Kasumi-1 (cell line): ENCODE data around the gene DNAAF1.
"Not testable (repeated sequence)": the region's sequence is repeated elsewhere in the genome, so short reads cannot be mapped to it uniquely, and the experiment has no call there.

Experiments used
- DNase-seq, 2 experiments: peaks; one replicate each; lab custom pipeline; 2025; lab: John Stamatoyannopoulos, UW

Gene DNAAF1

GRCh38 chr16:84184775-84185174 is 39.7 kb downstream of the DNAAF1 start:
- DNase-seq: no peak

- DNase-seq: peak; percentile 81 to 82
Observed at GRCh38 chr16:84186685-84187437, 41.8 kb downstream of the DNAAF1 start, which contains the start of gene TAF1C. Gene TAF1C, minus strand, starts transcription at chr16:84187057. Its CDS starts 2,069 bp downstream, at chr16:84184988.

GRCh38 chr16:84190731-84191388 is 45.8 kb downstream of the DNAAF1 start, which contains the start of gene ADAD2:
Gene ADAD2, plus strand, starts transcription at chr16:84191157. Its CDS starts 74 bp downstream, at chr16:84191231.
- no peak for DNase-seq

- DNase-seq: no peak
Observed at GRCh38 chr16:84191466-84191865, 46.4 kb downstream of the DNAAF1 start.

GRCh38 chr16:84193480-84193879 is 48.4 kb downstream of the DNAAF1 start:
- DNase-seq: no peak

GRCh38 chr16:84194018-84194417 is 48.9 kb downstream of the DNAAF1 start:
- DNase-seq: no peak

- DNase-seq: no peak
Observed at GRCh38 chr16:84194470-84195200, 49.5 kb downstream of the DNAAF1 start.

- DNase-seq: no peak
Observed at GRCh38 chr16:84195201-84196093, 50.3 kb downstream of the DNAAF1 start.

GRCh38 chr16:84196101-84196500 is 51.0 kb downstream of the DNAAF1 start:
- no peak for DNase-seq

GRCh38 chr16:84196727-84197394 is 51.8 kb downstream of the DNAAF1 start:
- no peak for DNase-seq

GRCh38 chr16:84197466-84198128 is 52.5 kb downstream of the DNAAF1 start:
- no peak for DNase-seq

- DNase-seq: no peak
Observed at GRCh38 chr16:84198401-84198800, 53.3 kb downstream of the DNAAF1 start.

- DNase-seq: no peak
Observed at GRCh38 chr16:84199097-84199496, 54.0 kb downstream of the DNAAF1 start.

GRCh38 chr16:84199861-84200260 is 54.8 kb downstream of the DNAAF1 start:
- peak in 1 of 2 experiments; percentile 24 for DNase-seq

GRCh38 chr16:84204551-84204950 is 59.4 kb downstream of the DNAAF1 start:
- not testable (repeated sequence) for DNase-seq

GRCh38 chr16:84205123-84205522 is 60.0 kb downstream of the DNAAF1 start:
- DNase-seq: not testable (repeated sequence)

GRCh38 chr16:84205976-84206691 is 61.0 kb downstream of the DNAAF1 start:
- DNase-seq: no peak

GRCh38 chr16:84207251-84207650 is 62.1 kb downstream of the DNAAF1 start:
- no peak for DNase-seq

- no peak for DNase-seq
Observed at GRCh38 chr16:84207879-84208278, 62.8 kb downstream of the DNAAF1 start.

GRCh38 chr16:84209989-84210388 is 64.9 kb downstream of the DNAAF1 start:
- DNase-seq: no peak
